Spleen (tissue), 7 donors: Measurements from ENCODE around the gene KIF26B.

ENCODE experiments used
- POLR2A ChIP-seq, 3 donors: fragments of 450-650 bp; IDR thresholded peaks; one replicate each; pipeline ENCODE4 v1.5.1; 2017; ENCODE audit warnings: antibody characterized with exemption in 3 of 3, mild to moderate bottlenecking in 1 of 3
- POLR2AphosphoS5 ChIP-seq, 3 donors: sonication (generic); formaldehyde crosslinking; IDR thresholded peaks; one replicate each; pipeline ENCODE4 v1.5.1; 2017; ENCODE audit warnings: antibody characterized with exemption in 3 of 3
- TF ChIP-seq, protein P1 (sequence below), 11 experiments: fragments of 200-600 bp in 7 of 11; fragments of 450-650 bp in 4 of 11; sonication (generic) in 4 of 11; IDR thresholded peaks in 8 of 11; conservative IDR thresholded peaks in 3 of 11; 1 replicate in 7 of 11; 2 replicates in 4 of 11; pipeline versions ENCODE4 v1.4.0 to v1.8.0; 2016 to 2021; ENCODE audit warnings: antibody characterized with exemption in 11 of 11, inconsistent platforms in 4 of 11, mild to moderate bottlenecking in 1 of 11
- donor health status: DM: no; HTN: no; CAD: no; lungs with moderate emphysema.
- donor health status: DM: no; HTN: no; CAD: no.
- donor health status: DM: no; HTN: no; CAD: no.

DNA sequence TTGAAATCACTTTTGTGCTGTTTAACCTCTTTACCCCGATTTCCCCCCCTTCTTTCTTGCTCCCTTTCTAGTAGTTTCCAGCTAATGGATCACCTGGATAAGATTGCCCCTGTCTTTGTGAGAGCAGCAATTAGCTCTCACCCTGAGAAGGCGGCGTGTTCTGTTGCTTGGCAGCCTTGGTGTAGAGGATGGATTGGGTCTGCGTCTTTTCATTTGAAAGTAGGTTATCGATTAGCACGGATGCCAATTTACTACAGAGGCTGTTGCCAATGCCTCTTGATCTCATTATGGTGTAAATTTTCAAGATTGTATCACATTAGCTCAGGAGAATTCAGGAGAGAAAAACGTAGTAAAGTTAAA is 26.4 kb downstream of the KIF26B start:
- no peak for TF ChIP-seq POLR2A (IDR thresholded peaks at IDR 0.05)
- TF ChIP-seq, protein P1, sequence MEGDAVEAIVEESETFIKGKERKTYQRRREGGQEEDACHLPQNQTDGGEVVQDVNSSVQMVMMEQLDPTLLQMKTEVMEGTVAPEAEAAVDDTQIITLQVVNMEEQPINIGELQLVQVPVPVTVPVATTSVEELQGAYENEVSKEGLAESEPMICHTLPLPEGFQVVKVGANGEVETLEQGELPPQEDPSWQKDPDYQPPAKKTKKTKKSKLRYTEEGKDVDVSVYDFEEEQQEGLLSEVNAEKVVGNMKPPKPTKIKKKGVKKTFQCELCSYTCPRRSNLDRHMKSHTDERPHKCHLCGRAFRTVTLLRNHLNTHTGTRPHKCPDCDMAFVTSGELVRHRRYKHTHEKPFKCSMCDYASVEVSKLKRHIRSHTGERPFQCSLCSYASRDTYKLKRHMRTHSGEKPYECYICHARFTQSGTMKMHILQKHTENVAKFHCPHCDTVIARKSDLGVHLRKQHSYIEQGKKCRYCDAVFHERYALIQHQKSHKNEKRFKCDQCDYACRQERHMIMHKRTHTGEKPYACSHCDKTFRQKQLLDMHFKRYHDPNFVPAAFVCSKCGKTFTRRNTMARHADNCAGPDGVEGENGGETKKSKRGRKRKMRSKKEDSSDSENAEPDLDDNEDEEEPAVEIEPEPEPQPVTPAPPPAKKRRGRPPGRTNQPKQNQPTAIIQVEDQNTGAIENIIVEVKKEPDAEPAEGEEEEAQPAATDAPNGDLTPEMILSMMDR (IDR thresholded peaks at IDR 0.05 in 8 of 11, conservative IDR thresholded peaks at IDR 0.05 in 3 of 11), result no peak
- TF ChIP-seq POLR2AphosphoS5 (IDR thresholded peaks at IDR 0.05), result no peak
